ENCODE data around the gene TRAPPC2.
A peak's percentile ranks its signal among the peaks of the same experiment; 100 is the strongest.
"Not testable (repeated sequence)": the region's sequence is repeated elsewhere in the genome, so short reads cannot be mapped to it uniquely, and the experiment has no call there.

The TRAPPC2 gene

GRCh38 chrX:13747836-13748235, 13.4 kb upstream of the TRAPPC2 start:
- H3K4me1 ChIP-seq (ENCODE audit: control insufficient read depth, insufficient read depth, low read length) = 0 out of 2 replicates have a peak, but pooled peaks cover 8% of the 10 kb centered on the region
- peaks cover 86% of the 10 kb centered on the region for H3K36me3 ChIP-seq (ENCODE audit: control insufficient read depth, insufficient read depth, low read length)
- H3K27ac ChIP-seq (ENCODE audit: low read depth, low read length) = no peak overlapping the region
- no peak overlapping the region for H3K4me3 ChIP-seq (ENCODE audit: low read depth, low read length)
- no peaks in the 10 kb centered on the region for H3K9me3 ChIP-seq (ENCODE audit: control insufficient read depth, insufficient read depth, low read length)
- H3K9ac ChIP-seq (ENCODE audit: low read depth, low read length) = no peak overlapping the region
- no peaks in the 10 kb centered on the region for H3K27me3 ChIP-seq (ENCODE audit: control insufficient read depth, insufficient read depth, low read length)

- Histone ChIP-seq H3K9me3 (ENCODE audit: control insufficient read depth, insufficient read depth, low read length) (no peaks in the 10 kb centered on the region), H3K9ac (ENCODE audit: low read depth, low read length) (no peak overlapping the region), H3K27ac (ENCODE audit: low read depth, low read length) (no peak overlapping the region), H3K4me3 (ENCODE audit: low read depth, low read length) (no peak overlapping the region), H3K4me1 (ENCODE audit: control insufficient read depth, insufficient read depth, low read length) (0 out of 2 replicates have a peak, but pooled peaks cover 8% of the 10 kb centered on the region), H3K27me3 (ENCODE audit: control insufficient read depth, insufficient read depth, low read length) (no peaks in the 10 kb centered on the region), H3K36me3 (ENCODE audit: control insufficient read depth, insufficient read depth, low read length) (peaks cover 68% of the 10 kb centered on the region)
Measured at GRCh38 chrX:13742397-13743176, 8.2 kb upstream of the TRAPPC2 start.

GRCh38 chrX:13741695-13742094, 7.3 kb upstream of the TRAPPC2 start:
- peaks cover 67% of the 10 kb centered on the region for H3K36me3 ChIP-seq (ENCODE audit: control insufficient read depth, insufficient read depth, low read length)
- no peak overlapping the region for H3K27ac ChIP-seq (ENCODE audit: low read depth, low read length)
- no peak overlapping the region for H3K4me3 ChIP-seq (ENCODE audit: low read depth, low read length)
- H3K27me3 ChIP-seq (ENCODE audit: control insufficient read depth, insufficient read depth, low read length) = no peaks in the 10 kb centered on the region
- H3K9me3 ChIP-seq (ENCODE audit: control insufficient read depth, insufficient read depth, low read length) = no peaks in the 10 kb centered on the region
- H3K9ac ChIP-seq (ENCODE audit: low read depth, low read length) = no peak overlapping the region
- 0 out of 2 replicates have a peak, but pooled peaks cover 8% of the 10 kb centered on the region for H3K4me1 ChIP-seq (ENCODE audit: control insufficient read depth, insufficient read depth, low read length)

GRCh38 chrX:13733506-13733905, 914 bp downstream of the TRAPPC2 start:
- Histone ChIP-seq H3K9me3 (ENCODE audit: control insufficient read depth, insufficient read depth, low read length) (no peaks in the 10 kb centered on the region), H3K36me3 (ENCODE audit: control insufficient read depth, insufficient read depth, low read length) (peaks cover 31% of the 10 kb centered on the region), H3K27me3 (ENCODE audit: control insufficient read depth, insufficient read depth, low read length) (no peaks in the 10 kb centered on the region), H3K4me3 (ENCODE audit: low read depth, low read length) (peak overlapping the region; percentile 87), H3K27ac (ENCODE audit: low read depth, low read length) (no peak overlapping the region), H3K9ac (ENCODE audit: low read depth, low read length) (peak overlapping the region; percentile 78; the same call in 1 of the 2 replicates), H3K4me1 (ENCODE audit: control insufficient read depth, insufficient read depth, low read length) (peaks cover 15% of the 10 kb centered on the region)

GRCh38 chrX:13732246-13733067, 2.0 kb downstream of the TRAPPC2 start:
- Histone ChIP-seq H3K36me3 (ENCODE audit: control insufficient read depth, insufficient read depth, low read length) (peaks cover 21% of the 10 kb centered on the region), H3K4me1 (ENCODE audit: control insufficient read depth, insufficient read depth, low read length) (peaks cover 15% of the 10 kb centered on the region), H3K27me3 (ENCODE audit: control insufficient read depth, insufficient read depth, low read length) (no peaks in the 10 kb centered on the region), H3K9me3 (ENCODE audit: control insufficient read depth, insufficient read depth, low read length) (no peaks in the 10 kb centered on the region), H3K9ac (ENCODE audit: low read depth, low read length) (no peak overlapping the region), H3K4me3 (ENCODE audit: low read depth, low read length) (no peak overlapping the region), H3K27ac (ENCODE audit: low read depth, low read length) (no peak overlapping the region)

GRCh38 chrX:13730523-13730922, 3.9 kb downstream of the TRAPPC2 start:
- H3K27me3 ChIP-seq (ENCODE audit: control insufficient read depth, insufficient read depth, low read length); H3K9me3 ChIP-seq (ENCODE audit: control insufficient read depth, insufficient read depth, low read length); H3K9ac ChIP-seq (ENCODE audit: low read depth, low read length); H3K4me3 ChIP-seq (ENCODE audit: low read depth, low read length); H3K27ac ChIP-seq (ENCODE audit: low read depth, low read length); H3K4me1 ChIP-seq (ENCODE audit: control insufficient read depth, insufficient read depth, low read length); H3K36me3 ChIP-seq (ENCODE audit: control insufficient read depth, insufficient read depth, low read length): not testable (repeated sequence)

- H3K9ac ChIP-seq (ENCODE audit: low read depth, low read length); H3K4me3 ChIP-seq (ENCODE audit: low read depth, low read length); H3K36me3 ChIP-seq (ENCODE audit: control insufficient read depth, insufficient read depth, low read length); H3K4me1 ChIP-seq (ENCODE audit: control insufficient read depth, insufficient read depth, low read length); H3K27ac ChIP-seq (ENCODE audit: low read depth, low read length); H3K27me3 ChIP-seq (ENCODE audit: control insufficient read depth, insufficient read depth, low read length); H3K9me3 ChIP-seq (ENCODE audit: control insufficient read depth, insufficient read depth, low read length): not testable (repeated sequence)
Measured at GRCh38 chrX:13726583-13726982, 7.8 kb downstream of the TRAPPC2 start.

GRCh38 chrX:13724878-13725277, 9.5 kb downstream of the TRAPPC2 start:
- not testable (repeated sequence) for H3K27ac ChIP-seq (ENCODE audit: low read depth, low read length); H3K4me1 ChIP-seq (ENCODE audit: control insufficient read depth, insufficient read depth, low read length); H3K9me3 ChIP-seq (ENCODE audit: control insufficient read depth, insufficient read depth, low read length); H3K27me3 ChIP-seq (ENCODE audit: control insufficient read depth, insufficient read depth, low read length); H3K36me3 ChIP-seq (ENCODE audit: control insufficient read depth, insufficient read depth, low read length); H3K9ac ChIP-seq (ENCODE audit: low read depth, low read length); H3K4me3 ChIP-seq (ENCODE audit: low read depth, low read length)

- no peaks in the 10 kb centered on the region for H3K27me3 ChIP-seq (ENCODE audit: control insufficient read depth, insufficient read depth, low read length)
- H3K36me3 ChIP-seq (ENCODE audit: control insufficient read depth, insufficient read depth, low read length) = peaks cover 30% of the 10 kb centered on the region
Measured at GRCh38 chrX:13721819-13722519, 12.5 kb downstream of the TRAPPC2 start.

GRCh38 chrX:13721371-13721770, 13.0 kb downstream of the TRAPPC2 start:
- Histone ChIP-seq H3K4me1 (ENCODE audit: control insufficient read depth, insufficient read depth, low read length) (no peaks in the 10 kb centered on the region), H3K9me3 (ENCODE audit: control insufficient read depth, insufficient read depth, low read length) (no peaks in the 10 kb centered on the region), H3K36me3 (ENCODE audit: control insufficient read depth, insufficient read depth, low read length) (peaks cover 32% of the 10 kb centered on the region), H3K9ac (ENCODE audit: low read depth, low read length) (no peak overlapping the region), H3K27me3 (ENCODE audit: control insufficient read depth, insufficient read depth, low read length) (no peaks in the 10 kb centered on the region), H3K27ac (ENCODE audit: low read depth, low read length) (no peak overlapping the region), H3K4me3 (ENCODE audit: low read depth, low read length) (no peak overlapping the region)

More at GRCh38 chrX:13721819-13722519, 12.5 kb downstream of the TRAPPC2 start:
- Histone ChIP-seq H3K4me3 (ENCODE audit: low read depth, low read length) (no peak overlapping the region), H3K27ac (ENCODE audit: low read depth, low read length) (no peak overlapping the region), H3K9me3 (ENCODE audit: control insufficient read depth, insufficient read depth, low read length) (no peaks in the 10 kb centered on the region), H3K9ac (ENCODE audit: low read depth, low read length) (no peak overlapping the region), H3K4me1 (ENCODE audit: control insufficient read depth, insufficient read depth, low read length) (no peaks in the 10 kb centered on the region)

Data from HUES48 (cell line).